HL-60/S4 treated with phorbol 12-myristate 13-acetate at 8.2 ng/mL for 4 days and 3 days (cell line): ENCODE data around the gene RNF121.
"Not testable (repeated sequence)": the region's sequence is repeated elsewhere in the genome, so short reads cannot be mapped to it uniquely, and the experiment has no call there.

Experiments used
- in situ Hi-C: fragments of 300-500 bp; cut with MboI; formaldehyde crosslinking; loops from 2 replicates; pipeline ENCODE4 v1.15.0; 2022; ENCODE audit warnings: low sequenced_read_pairs

RNF121 gene

DNA sequence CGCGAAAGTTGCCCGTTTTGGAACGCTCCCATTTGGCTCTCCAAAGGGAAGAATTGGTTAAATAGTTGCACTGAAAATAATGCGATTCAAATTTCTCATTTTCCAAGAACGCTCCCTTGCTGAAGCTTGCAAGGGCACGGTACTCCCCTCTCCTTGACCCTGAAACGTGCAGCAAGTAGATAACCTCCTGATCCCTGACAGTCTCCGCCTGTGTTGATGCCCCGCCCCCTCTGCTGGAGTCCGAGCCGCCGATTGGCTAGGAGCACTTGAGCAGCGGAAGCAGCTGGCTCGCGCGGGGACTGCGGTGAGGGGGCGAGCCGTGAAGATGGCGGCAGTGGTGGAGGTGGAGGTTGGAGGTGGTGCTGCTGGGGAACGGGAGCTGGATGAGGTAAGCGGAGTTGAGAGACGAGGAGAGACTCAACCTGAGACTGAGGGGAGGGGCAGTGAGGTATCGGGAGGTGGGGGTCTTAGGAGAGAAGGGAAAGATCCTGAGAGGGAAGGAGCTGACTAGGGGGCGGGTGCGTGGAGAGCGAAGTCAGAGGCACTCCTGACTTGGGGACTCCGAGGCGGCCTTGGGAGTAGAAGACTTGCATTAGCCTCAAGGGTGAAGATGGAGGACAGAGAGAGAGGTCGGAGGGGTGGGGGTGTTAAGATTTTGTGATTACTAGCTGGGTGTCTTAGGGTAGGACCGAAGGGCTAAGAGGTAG is at the start of gene RNF121:
Gene RNF121, plus strand, starts transcription at position 310 of the 707 bp plus-strand sequence. Its CDS starts 16 bp downstream, at position 326.
- in situ Hi-C loops = no loop called here

DNA sequence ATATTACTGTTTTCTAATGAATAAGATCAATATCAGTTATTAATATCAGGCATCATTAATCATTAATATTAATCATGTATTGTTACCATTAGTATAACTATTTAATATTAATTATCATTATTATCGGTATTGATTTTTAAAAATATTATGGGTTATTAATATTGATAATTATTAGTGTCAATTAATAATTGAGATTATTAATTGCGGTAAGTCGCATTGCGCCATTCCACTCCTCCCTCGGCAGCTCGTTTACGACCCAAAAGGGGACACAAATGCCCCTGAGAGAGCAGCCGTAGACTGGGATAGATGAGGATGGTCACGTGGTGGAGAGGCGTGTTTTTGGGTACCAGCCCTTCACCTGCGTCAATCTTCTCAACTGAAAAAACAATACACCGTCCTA is 43.0 kb upstream of the RNF121 start:
- in situ Hi-C loops = not testable (repeated sequence)

DNA sequence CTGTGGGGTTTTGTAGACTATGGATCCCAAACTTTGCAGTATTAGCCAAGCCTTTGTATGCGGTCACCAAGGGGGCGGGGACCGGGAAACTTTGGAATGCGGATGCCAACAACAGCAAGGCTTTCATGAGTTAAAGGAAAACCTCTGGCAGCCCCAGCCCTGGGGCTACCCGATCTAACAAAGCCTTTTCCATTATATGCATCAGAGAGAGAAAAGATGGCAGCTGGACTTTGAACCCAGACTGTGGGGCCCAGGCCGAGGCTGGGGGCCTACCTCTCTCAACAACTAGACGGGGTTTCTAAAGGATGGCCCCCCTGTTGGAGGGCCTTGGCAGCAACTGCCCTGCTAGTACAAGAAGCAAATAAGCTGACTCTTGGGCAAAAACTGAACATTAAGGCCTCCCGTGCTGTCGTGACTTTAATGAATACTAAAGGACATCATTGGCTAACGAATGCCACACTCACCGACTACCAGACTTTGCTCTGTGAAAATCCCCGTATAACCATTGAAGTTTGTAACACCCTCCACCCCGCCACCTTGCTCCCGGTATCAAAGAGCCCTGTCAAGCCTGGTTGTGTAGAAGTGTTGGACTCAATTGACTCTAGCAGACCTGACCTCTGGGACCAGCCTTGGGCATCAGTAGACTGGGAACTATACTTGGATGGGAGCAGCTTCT is 40.4 kb upstream of the RNF121 start:
- in situ Hi-C loops = not testable (repeated sequence)

DNA sequence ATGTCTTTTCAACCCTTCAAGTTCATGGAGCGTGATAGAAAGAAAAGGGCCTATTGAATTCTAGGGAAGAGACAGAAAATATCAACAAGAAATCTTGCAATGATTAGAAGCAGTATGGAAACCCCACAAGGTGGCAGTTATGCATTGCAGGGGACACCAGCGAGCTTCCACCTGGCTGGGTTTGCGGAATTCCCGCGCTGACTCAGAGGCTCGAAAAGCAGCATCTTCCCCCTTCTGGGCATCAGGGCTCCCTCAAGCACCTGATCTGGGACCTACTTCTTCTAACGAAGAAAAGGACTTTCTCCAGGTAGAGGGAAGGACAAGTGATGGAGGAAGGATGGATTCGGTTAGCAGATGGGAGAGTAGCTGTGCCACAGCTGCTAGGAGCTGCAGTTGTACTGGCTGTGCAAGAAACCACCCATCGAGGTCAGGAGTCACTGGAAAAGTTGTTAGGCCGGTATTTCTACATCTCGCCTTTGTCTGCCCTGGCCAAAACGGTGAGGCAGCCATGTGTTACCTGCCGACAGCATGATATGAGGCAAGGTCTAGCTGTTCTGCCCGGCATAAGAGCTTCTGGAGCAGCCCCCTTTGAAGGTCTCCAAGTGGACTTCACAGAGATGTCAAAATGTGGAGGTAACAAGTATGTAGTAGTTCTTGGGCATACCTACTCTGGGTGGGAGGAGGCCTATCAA is 39.5 kb upstream of the RNF121 start:
- in situ Hi-C loops = not testable (repeated sequence)

DNA sequence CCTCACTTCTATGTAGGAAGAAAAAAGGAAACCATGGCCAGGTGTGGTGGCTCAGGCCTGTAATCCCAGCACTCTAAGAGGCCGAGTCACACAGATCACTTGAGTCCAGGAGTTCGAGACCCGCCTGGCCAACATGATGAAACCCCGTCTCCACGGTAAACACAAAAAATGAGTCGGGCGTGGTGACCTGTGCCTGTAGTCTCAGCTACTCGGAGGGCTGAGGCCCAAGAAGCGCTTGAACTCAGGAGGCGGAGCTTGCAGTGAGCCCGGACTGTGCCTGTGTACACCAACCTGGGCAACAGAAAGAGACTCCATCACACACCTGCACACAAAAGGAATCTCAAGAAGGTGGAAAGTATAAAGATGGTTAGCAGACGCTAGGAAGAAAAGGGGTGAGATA is 32.9 kb upstream of the RNF121 start:
- in situ Hi-C loops = no loop called here

DNA sequence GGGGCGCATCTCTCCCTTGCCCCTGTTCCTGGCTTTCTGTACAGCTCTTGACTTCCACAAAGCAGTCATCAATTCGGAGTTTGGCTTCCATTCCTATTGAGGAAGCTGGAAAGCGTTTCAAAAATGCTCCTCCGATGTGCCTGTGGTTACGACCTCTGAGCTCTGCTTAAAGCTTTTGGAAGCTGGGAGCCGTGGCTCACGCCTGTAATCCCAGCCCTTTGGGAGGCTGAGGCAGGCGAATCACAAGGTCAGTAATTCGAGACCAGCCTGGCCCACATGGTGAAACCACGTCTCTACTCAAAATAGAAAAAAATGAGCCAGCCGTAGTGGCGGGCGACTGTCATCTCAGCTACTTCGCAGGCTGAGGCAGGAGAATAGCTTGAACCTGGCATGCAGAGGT is 27.7 kb upstream of the RNF121 start:
- in situ Hi-C loops = not testable (repeated sequence)

DNA sequence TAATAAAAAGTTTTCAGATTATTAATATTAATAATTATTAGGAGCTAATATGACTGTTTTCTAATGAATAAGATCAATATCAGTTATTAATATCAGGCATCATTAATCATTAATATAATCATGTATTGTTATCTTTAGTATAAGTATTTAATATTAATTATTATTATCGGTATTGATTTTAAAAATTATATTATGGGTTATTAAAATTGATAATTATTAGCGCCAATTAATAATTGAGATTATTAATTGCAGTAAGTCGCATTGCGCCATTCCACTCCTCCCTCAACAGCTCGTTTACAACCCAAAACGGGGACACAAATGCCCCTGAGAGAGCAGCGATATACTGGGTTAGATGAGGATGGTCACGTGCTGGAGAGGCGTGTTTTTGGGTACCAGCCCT is 20.6 kb upstream of the RNF121 start:
- in situ Hi-C loops = no loop called here

DNA sequence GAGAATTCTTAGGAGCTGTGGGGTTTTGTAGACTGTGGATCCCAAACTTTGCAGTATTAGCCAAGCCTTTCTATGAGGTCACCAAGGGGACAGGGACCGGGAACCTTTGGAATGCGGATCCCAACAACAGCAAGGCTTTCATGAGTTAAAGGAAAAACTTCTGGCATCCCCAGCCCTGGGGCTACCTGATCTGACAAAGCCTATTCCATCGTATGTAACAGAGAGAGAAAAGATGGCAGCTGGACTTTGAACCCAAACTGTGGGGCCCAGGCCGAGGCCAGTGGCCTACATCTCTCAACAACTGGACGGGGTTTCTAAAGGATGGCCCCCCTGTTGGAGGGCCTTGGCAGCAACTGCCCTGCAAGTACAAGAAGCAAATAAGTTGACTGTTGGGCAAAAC is 18.1 kb upstream of the RNF121 start:
- in situ Hi-C loops = not testable (repeated sequence)

DNA sequence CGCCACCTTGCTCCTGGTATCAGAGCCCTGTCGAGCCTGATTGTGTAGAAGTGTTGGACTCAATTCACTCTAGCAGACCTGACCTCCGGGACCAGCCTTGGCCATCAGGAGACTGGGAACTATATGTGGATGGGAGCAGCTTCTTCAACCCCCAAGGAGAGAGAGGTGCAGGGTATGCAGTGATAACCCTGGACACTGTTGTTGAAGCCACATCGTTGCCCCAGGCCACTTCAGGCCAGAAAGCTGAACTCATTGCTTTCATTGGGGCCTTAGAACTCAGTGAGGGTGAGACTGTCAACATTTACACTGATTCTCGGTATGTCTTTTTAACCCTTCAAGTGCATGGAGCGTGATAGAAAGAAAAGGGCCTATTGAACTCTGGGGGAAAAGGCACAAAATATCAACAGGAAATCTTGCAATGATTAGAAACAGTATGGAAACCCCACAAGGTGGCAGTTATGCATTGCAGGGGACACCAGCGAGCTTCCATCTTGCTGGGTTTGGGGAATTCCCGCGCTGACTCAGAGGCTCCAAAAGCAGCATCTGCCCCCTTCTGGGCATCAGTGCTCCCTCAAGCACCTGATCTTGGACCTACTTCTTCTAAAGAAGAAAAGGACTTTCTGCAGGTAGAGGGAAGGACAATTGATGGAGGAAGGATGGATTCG is 17.4 kb upstream of the RNF121 start:
- in situ Hi-C loops = not testable (repeated sequence)

DNA sequence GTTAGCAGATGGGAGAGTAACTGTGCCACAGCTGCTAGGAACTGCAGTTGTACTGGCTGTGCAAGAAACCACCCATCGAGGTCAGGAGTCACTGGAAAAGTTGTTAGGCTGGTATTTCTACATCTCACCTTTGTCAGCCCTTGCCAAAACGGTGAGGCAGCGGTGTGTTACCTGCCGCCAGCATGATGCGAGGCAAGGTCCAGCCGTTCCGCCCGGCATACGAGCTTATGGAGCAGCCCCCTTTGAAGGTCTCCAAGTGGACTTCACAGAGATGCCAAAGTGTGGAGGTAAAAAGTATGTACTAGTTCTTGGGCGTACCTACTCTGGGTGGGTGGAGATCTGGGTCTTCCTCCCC is 16.9 kb upstream of the RNF121 start:
- in situ Hi-C loops = not testable (repeated sequence)

DNA sequence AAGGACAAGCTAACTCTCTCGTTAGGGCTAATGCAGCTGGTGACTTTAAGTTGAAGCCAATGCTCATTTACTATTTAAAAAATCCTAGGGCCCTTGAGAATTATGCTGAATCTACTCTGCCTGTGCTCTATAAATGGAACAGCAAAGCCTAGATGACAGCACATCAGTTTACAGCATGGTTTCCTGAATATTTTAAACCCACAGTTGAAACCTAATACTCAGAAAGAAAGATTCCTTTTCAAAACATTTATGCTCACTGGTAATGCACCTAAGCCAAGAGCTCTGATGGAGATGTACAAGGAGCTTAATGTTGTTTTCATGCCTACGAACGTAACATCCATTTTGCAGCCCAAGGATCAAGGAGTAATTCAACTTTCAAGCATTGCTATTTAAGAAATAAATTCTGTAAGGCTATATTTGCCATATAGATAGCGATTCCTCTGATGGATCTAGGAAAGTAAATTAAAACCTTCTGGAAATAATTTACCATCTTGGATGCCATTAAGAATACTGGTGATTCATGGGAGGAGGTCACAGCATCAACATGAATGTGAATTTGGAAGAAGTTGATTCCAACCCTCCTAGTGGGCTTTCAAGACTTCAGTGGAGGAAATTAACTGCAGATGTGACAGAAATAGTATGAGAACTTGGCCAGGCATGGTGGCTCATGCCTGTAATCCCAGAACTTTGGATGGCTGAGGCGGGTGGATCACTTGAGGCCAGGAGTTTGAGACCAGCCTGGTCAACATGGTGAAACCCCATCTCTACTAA is 14.9 kb upstream of the RNF121 start:
- in situ Hi-C loops = no loop called here

DNA sequence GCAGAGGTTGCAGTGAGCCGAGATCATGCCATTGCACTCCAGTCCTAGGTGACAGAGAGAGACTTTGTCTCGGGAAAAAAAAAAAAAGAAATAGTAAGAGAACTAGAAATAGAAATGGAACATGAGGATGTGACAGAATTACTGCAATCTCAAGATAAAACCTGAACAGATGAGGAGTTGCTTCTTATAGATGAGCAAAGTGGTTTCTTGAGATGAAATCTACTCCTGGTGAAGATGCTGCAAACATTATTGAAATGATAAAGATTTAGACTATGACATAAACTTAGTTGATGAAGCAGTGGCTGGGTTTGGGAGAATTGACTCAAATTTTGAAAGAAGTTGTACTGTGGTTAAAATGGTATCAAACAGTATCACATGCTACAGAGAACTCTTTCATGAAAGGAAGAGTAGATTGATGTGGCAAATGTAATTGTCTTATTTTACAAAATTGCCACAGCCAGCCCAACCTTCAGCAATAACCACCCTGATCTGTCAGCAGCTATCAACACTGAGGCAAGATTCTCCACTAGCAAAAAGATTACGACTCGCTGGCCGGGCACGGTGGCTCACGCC is 14.1 kb upstream of the RNF121 start:
- in situ Hi-C loops = no loop called here

DNA sequence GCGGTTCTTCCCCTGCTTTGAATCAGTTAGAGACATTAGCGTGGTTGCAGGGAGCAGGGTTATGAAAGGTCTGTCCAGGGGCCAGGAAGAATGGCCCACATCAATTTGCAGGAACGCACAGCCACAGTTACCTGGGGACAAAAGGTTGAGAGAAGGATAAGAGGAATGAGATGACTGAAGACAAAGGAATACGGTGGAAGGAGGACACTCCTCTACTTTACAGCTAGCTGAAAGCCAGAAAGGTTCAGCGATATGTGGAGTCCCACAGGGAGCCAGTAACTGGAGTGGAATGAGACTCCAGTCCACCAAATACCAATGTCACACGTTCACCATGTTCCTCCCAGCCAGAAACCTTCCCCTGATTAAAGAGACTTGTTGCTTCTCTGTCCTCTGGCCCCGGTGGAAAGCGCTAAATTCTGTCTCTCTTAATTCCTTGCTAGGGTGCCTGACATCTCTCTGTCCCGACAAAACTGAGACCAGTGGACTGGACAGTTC is 11.2 kb upstream of the RNF121 start:
- in situ Hi-C loops = no loop called here

DNA sequence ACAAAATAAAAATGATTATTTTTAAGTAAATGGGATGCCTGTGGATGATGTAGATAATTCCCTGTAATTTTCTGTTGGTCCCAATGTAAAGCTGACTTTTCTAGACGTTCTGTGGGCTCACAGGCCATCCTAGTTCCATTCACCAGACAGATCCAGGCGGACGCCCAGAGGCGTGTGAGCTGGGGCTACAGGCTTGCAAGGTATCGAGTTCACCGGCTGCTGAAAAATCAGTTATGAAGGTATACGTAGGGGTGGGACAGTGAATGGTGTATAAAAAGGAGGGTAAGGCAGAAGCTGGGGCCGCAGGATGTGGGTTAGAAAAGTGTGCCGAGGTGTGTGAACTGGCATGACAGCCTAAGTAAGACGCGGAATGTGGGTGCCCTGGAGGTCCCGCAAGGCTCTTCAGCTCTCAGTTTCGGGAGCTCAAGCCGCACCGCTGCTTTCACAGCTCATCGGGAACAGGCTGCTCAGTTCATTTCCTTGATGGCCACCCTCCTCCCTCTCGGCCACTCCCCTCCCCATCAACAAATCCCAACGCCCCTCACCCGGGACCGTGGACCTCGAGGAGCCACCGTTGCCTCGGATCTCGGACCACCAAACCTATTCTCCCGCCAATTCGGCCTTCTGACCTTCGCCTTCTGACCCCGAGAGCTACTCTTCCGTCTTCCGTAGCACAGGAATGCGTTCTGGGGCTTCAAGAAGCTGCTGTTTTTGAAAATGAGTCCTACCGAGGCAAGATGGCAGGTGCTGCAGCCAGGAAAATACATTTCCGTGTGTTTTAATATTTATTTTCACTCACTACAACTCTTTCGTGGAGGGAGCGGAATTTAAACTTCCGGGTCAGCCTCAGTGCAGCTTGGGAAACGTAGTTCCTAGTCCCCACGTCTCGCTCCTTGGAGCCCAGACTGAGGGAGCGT is 768 bp upstream of the RNF121 start, which contains the start of gene XNDC1N:
Gene XNDC1N, minus strand, starts transcription at position 775 of the 917 bp plus-strand sequence. CDS start 5,241 bp downstream, outside the sequence.
- in situ Hi-C loops = no loop called here

DNA sequence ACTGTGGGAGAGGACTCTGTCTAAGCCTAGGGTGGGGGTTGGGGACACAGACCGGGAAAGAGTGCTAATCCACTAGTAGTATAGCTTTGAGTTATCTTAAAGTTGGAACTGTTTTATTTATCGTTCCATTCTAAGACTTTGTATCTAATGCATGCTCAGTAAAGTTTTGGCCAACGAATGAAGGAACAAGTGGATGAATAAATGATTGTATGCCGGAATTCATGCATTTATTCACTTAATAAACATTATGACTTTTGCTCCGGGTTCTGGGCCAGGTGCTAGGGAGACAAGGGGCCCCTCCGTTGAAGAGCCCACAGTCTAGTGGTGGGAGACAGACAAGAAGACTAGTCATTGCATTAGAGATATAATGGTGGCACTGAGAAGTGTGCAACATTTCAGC is 645 bp downstream of the RNF121 start:
- in situ Hi-C loops = no loop called here

DNA sequence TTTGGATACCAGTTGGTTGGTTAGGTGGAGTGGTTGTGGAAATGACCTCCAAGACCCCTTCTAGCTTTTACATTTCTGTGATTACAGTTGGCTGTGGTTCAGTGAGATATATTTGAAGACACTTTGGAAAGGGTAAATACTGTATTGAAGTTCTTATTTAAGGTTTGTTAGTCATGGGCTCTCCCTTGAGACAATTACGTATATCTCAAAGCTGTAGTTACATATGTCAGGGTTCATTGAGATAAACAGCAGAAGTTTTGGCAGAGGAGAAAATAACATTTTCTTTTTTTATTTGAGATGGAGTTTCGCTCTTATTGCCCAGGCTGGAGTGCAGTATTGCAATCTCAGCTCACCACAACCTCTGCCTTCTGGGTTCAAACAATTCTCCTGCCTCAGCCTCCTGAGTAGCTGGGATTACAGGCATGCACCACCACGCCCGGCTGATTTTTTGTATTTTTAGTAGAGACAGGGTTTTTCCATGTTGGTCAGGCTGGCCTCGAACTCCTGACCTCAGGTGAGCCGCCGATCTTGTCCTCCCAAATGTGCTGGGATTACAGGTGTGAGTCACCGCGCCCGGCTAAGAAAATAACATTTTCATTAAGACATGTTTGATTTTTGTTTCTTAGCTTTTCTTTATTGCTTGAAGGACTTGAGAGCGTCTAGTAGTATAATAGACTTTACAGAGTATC is 1.9 kb downstream of the RNF121 start:
- in situ Hi-C loops = no loop called here

DNA sequence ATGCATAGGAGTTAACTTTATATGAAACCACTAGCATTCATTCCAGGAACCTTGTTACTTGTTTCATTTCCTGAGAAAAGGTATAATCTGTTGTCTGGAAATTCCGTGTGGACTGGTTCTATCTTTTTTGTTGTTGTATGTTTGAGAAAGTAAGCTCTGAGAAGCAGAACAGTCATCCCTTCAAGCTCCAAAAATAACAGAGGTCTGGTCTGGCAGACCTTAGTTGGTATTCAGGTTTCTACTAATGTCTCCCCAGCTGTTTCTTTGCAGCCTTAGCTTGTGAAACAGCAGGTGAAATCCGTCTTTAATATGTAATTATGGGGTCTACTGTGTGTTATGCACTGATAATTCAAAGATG is 2.4 kb downstream of the RNF121 start:
- in situ Hi-C loops = no loop called here

DNA sequence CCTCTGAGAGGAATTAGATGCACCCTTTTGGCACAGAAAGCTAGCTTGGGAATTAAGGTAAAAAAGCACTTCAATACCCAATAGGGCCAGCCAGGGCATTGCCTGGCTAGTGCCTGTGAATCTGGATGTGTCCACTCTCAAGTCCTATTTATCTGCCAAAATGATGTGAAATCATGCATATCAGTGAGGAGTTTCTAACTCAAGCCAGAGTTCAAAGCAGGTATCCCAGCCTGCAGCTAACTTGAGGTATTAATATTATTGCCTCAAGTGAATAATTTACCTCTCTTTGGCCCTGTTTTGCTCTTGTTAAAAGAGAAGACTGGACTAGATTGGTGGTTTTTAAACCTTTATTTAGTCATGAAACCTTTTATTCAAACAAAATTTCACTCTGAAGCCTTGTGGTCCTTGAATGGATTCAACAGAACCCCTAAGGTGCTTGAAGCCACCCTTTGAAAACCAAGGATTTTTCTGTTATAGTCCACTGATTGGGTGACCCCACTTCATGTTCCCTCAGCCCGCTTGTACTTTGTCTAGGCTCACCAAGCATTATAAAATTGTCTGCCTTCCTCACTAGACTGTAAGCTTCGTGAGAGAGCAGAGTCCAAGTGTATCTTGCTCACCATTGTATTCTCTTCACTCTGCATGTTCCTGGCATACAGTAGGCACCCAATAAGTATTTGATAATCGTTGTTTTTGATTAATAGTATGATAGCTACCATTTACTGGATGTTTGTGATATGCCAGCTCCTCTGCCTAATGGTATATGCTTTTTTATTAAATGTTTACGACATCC is 4.5 kb downstream of the RNF121 start:
- in situ Hi-C loops = no loop called here
